Measurements from ENCODE around the gene SEL1L3. TPM values are rescaled to one million over a fixed set of nuclear protein-coding genes. Genes with fewer than 3 reads are reported as not detected.

The SEL1L3 gene
- total RNA-seq, 1 donor from 2014 or later = 24.9 TPM

GRCh38 chr4:25875281-25875745, 12.5 kb upstream of the SEL1L3 start:
- no peaks in the 10 kb centered on the region for H3K36me3 ChIP-seq (ENCODE audit: insufficient read depth, low read length)
- DNase-seq (ENCODE audit: low read depth) = no peak

GRCh38 chr4:25874655-25875054, 11.9 kb upstream of the SEL1L3 start:
- no peak overlapping the region for H2AFZ ChIP-seq (ENCODE audit: low read depth, low read length)
- H3K36me3 ChIP-seq (ENCODE audit: insufficient read depth, low read length) = no peaks in the 10 kb centered on the region
- no peaks in the 10 kb centered on the region for H3K27me3 ChIP-seq (ENCODE audit: insufficient read depth, low read length)
- H3K9ac ChIP-seq (ENCODE audit: low read length) = no peak overlapping the region
- Mint-ChIP-seq H3K27me3 (ENCODE audit: low read depth, unreplicated experiment) (peaks cover 11% of the 10 kb centered on the region), H3K4me1 (ENCODE audit: low read depth, unreplicated experiment) (no peaks in the 10 kb centered on the region), H3K36me3 (ENCODE audit: low read depth, unreplicated experiment) (peaks cover 1% of the 10 kb centered on the region), H3K9me3 (ENCODE audit: unreplicated experiment) (peaks cover 3% of the 10 kb centered on the region), H3K4me3 (ENCODE audit: unreplicated experiment) (no peak overlapping the region), H3K27ac (ENCODE audit: unreplicated experiment) (no peak overlapping the region)
- no peak overlapping the region for H3K4me2 ChIP-seq (ENCODE audit: low read length)
- no peaks in the 10 kb centered on the region for H3K4me1 ChIP-seq (ENCODE audit: insufficient read depth, low read length)
- H4K20me1 ChIP-seq (ENCODE audit: insufficient read depth, low read length) = no peaks in the 10 kb centered on the region
- H3K79me2 ChIP-seq (ENCODE audit: insufficient read depth, low read length) = no peaks in the 10 kb centered on the region
- no peak for TF ChIP-seq EZH2 (IDR thresholded peaks at IDR 0.05; ENCODE audit: insufficient read depth, low read length)
- no peak for TF ChIP-seq CTCF (IDR thresholded peaks at IDR 0.05; ENCODE audit: insufficient read depth, low read depth, low read length)
- FAIRE-seq (no peak), DNase-seq (ENCODE audit: low read depth) (no peak)
- no peak overlapping the region for H3K4me3 ChIP-seq (ENCODE audit: insufficient read depth, low read depth, low read length)
- no peaks in the 10 kb centered on the region for H3K9me3 ChIP-seq (ENCODE audit: insufficient read depth, low read depth, low read length)
- H3K27ac ChIP-seq (ENCODE audit: low read depth, low read length) = no peak overlapping the region

More at GRCh38 chr4:25875281-25875745, 12.5 kb upstream of the SEL1L3 start:
- H3K36me3 Mint-ChIP-seq (ENCODE audit: low read depth, unreplicated experiment) = peaks cover 1% of the 10 kb centered on the region
- H3K27ac Mint-ChIP-seq (ENCODE audit: unreplicated experiment) = no peak overlapping the region
- Histone ChIP-seq H3K4me3 (ENCODE audit: insufficient read depth, low read depth, low read length) (no peak overlapping the region), H3K27ac (ENCODE audit: low read depth, low read length) (no peak overlapping the region), H3K9me3 (ENCODE audit: insufficient read depth, low read depth, low read length) (no peaks in the 10 kb centered on the region), H3K27me3 (ENCODE audit: insufficient read depth, low read length) (no peaks in the 10 kb centered on the region), H2AFZ (ENCODE audit: low read depth, low read length) (no peak overlapping the region), H3K79me2 (ENCODE audit: insufficient read depth, low read length) (no peaks in the 10 kb centered on the region), H3K4me1 (ENCODE audit: insufficient read depth, low read length) (no peaks in the 10 kb centered on the region), H3K4me2 (ENCODE audit: low read length) (no peak overlapping the region), H3K9ac (ENCODE audit: low read length) (no peak overlapping the region), H4K20me1 (ENCODE audit: insufficient read depth, low read length) (no peaks in the 10 kb centered on the region)
- no peaks in the 10 kb centered on the region for H3K4me1 Mint-ChIP-seq (ENCODE audit: low read depth, unreplicated experiment)
- no peak for FAIRE-seq
- H3K9me3 Mint-ChIP-seq (ENCODE audit: unreplicated experiment) = peaks cover 3% of the 10 kb centered on the region
- no peak overlapping the region for H3K4me3 Mint-ChIP-seq (ENCODE audit: unreplicated experiment)
- no peak for TF ChIP-seq EZH2 (IDR thresholded peaks at IDR 0.05; ENCODE audit: insufficient read depth, low read length)
- no peak for TF ChIP-seq CTCF (IDR thresholded peaks at IDR 0.05; ENCODE audit: insufficient read depth, low read depth, low read length)
- peaks cover 10% of the 10 kb centered on the region for H3K27me3 Mint-ChIP-seq (ENCODE audit: low read depth, unreplicated experiment)

- peaks cover 3% of the 10 kb centered on the region for H3K9me3 Mint-ChIP-seq (ENCODE audit: unreplicated experiment)
- no peak overlapping the region for H3K27ac Mint-ChIP-seq (ENCODE audit: unreplicated experiment)
- Histone ChIP-seq H3K4me3 (ENCODE audit: insufficient read depth, low read depth, low read length) (no peak overlapping the region), H3K27ac (ENCODE audit: low read depth, low read length) (no peak overlapping the region), H4K20me1 (ENCODE audit: insufficient read depth, low read length) (no peaks in the 10 kb centered on the region), H3K4me2 (ENCODE audit: low read length) (no peak overlapping the region), H2AFZ (ENCODE audit: low read depth, low read length) (no peak overlapping the region), H3K79me2 (ENCODE audit: insufficient read depth, low read length) (no peaks in the 10 kb centered on the region), H3K9me3 (ENCODE audit: insufficient read depth, low read depth, low read length) (no peaks in the 10 kb centered on the region), H3K27me3 (ENCODE audit: insufficient read depth, low read length) (no peaks in the 10 kb centered on the region), H3K4me1 (ENCODE audit: insufficient read depth, low read length) (no peaks in the 10 kb centered on the region), H3K36me3 (ENCODE audit: insufficient read depth, low read length) (no peaks in the 10 kb centered on the region), H3K9ac (ENCODE audit: low read length) (no peak overlapping the region)
- no peaks in the 10 kb centered on the region for H3K4me1 Mint-ChIP-seq (ENCODE audit: low read depth, unreplicated experiment)
- peaks cover 1% of the 10 kb centered on the region for H3K36me3 Mint-ChIP-seq (ENCODE audit: low read depth, unreplicated experiment)
- DNase-seq (ENCODE audit: low read depth) (no peak), FAIRE-seq (no peak)
- H3K27me3 Mint-ChIP-seq (ENCODE audit: low read depth, unreplicated experiment) = peaks cover 10% of the 10 kb centered on the region
- H3K4me3 Mint-ChIP-seq (ENCODE audit: unreplicated experiment) = no peak overlapping the region
- no peak for TF ChIP-seq EZH2 (IDR thresholded peaks at IDR 0.05; ENCODE audit: insufficient read depth, low read length)
- no peak for TF ChIP-seq CTCF (IDR thresholded peaks at IDR 0.05; ENCODE audit: insufficient read depth, low read depth, low read length)
Observed at GRCh38 chr4:25873632-25874129, 10.9 kb upstream of the SEL1L3 start.

All from astrocyte (in vitro differentiated cells and primary cell).